ENCODE results near the gene LRRC19.

Gene LRRC19

GRCh38 chr9:26947736-26948135 lies 57.7 kb downstream of the LRRC19 start:
- H3K27ac ChIP-seq: peak overlapping the region; percentile 94
- TF ChIP-seq ZFX (IDR thresholded peaks at IDR 0.05): no peak
- no peak for TF ChIP-seq CTCF (conservative IDR thresholded peaks at IDR 0.05)

GRCh38 chr9:26946753-26947727 lies 58.4 kb downstream of the LRRC19 start, which contains the start of gene PLAA:
Gene PLAA, minus strand, starts transcription at chr9:26947242. Its CDS starts 197 bp downstream, at chr9:26947045.
- no peak; the same call in 1 of the 2 replicates for TF ChIP-seq CTCF (conservative IDR thresholded peaks at IDR 0.05)
- TF ChIP-seq ZFX (IDR thresholded peaks at IDR 0.05): peak; percentile 93
- H3K27ac ChIP-seq: peak within 1 kb of the TSS; percentile 94

- no peak overlapping the region for H3K27ac ChIP-seq
- TF ChIP-seq ZFX (IDR thresholded peaks at IDR 0.05): no peak
- TF ChIP-seq CTCF (conservative IDR thresholded peaks at IDR 0.05): no peak
Measured at GRCh38 chr9:26945591-26945990, 59.9 kb downstream of the LRRC19 start.
